ENCODE data around the gene CSTB. TPM values are rescaled to one million over a fixed set of nuclear protein-coding genes. Genes with fewer than 3 reads are reported as not detected.
A peak's percentile ranks its signal among the peaks of the same experiment; 100 is the strongest.

The CSTB gene
- total RNA-seq, 6 donors from 2014 or later = 19.9 to 122 (median 51.3) TPM

GRCh38 chr21:43816611-43817071, 40.5 kb upstream of the CSTB start:
- H3K4me1 ChIP-seq = peaks cover 11 to 30% (median 16%) of the 10 kb centered on the region in 4 donors
- WGBS, 2 donors = 73% methylated on average over 7 to 8 of the region's 14 CpGs
- peak in 1 of 2 donors; percentile 68 for DNase-seq
- no peaks in the 10 kb centered on the region for H3K36me3 ChIP-seq
- no peak overlapping the region for H3K4me3 ChIP-seq
- no peaks in the 10 kb centered on the region for H3K9me3 ChIP-seq
- no peak for ATAC-seq (ENCODE audit: low FRiP score in 2 of 2)
- no peak for TF ChIP-seq POLR2AphosphoS5 (IDR thresholded peaks at IDR 0.05)
- TF ChIP-seq EP300 (IDR thresholded peaks at IDR 0.05) = no peak
- TF ChIP-seq CTCF (IDR thresholded peaks at IDR 0.05) = no peak
- no peak for TF ChIP-seq POLR2A (IDR thresholded peaks at IDR 0.05)
- no peak overlapping the region for H3K27ac ChIP-seq
- H3K27me3 ChIP-seq = no peaks in the 10 kb centered on the region

GRCh38 chr21:43815991-43816390, 39.9 kb upstream of the CSTB start:
- no peak for ATAC-seq (ENCODE audit: low FRiP score in 2 of 2)

GRCh38 chr21:43815107-43815613, 39.1 kb upstream of the CSTB start:
- no peak overlapping the region for H3K27ac ChIP-seq
- H3K9me3 ChIP-seq = no peaks in the 10 kb centered on the region
- H3K27me3 ChIP-seq = no peaks in the 10 kb centered on the region
- H3K4me1 ChIP-seq = peaks cover 24 to 43% (median 28%) of the 10 kb centered on the region in 4 donors
- no peaks in the 10 kb centered on the region for H3K36me3 ChIP-seq
- no peak for ATAC-seq (ENCODE audit: low FRiP score in 2 of 2)
- DNase-seq = peak in 1 of 2 donors; percentile 57
- 49 to 64% methylated on average over 10 to 16 of the region's 27 CpGs for WGBS, 2 donors
- TF ChIP-seq EP300 (IDR thresholded peaks at IDR 0.05) (no peak), POLR2AphosphoS5 (IDR thresholded peaks at IDR 0.05) (no peak), CTCF (IDR thresholded peaks at IDR 0.05) (no peak), POLR2A (IDR thresholded peaks at IDR 0.05) (no peak)
- H3K4me3 ChIP-seq = no peak overlapping the region

More at GRCh38 chr21:43815991-43816390, 39.9 kb upstream of the CSTB start:
- Histone ChIP-seq H3K27me3 (no peaks in the 10 kb centered on the region), H3K4me3 (no peak overlapping the region), H3K9me3 (no peaks in the 10 kb centered on the region), H3K27ac (no peak overlapping the region), H3K36me3 (no peaks in the 10 kb centered on the region), H3K4me1 (peaks cover 17 to 37% (median 22%) of the 10 kb centered on the region in 4 donors)
- DNase-seq = peak in 1 of 2 donors; percentile 71
- no peak for TF ChIP-seq POLR2AphosphoS5 (IDR thresholded peaks at IDR 0.05)
- TF ChIP-seq CTCF (IDR thresholded peaks at IDR 0.05) = no peak
- no peak for TF ChIP-seq POLR2A (IDR thresholded peaks at IDR 0.05)
- TF ChIP-seq EP300 (IDR thresholded peaks at IDR 0.05) = no peak
- WGBS, 2 donors = 95% methylated on average over 8 to 11 of the region's 15 CpGs

- peaks cover 24 to 37% (median 28%) of the 10 kb centered on the region in 4 donors for H3K4me1 ChIP-seq
- H3K27ac ChIP-seq = no peak overlapping the region
- DNase-seq = peak in 1 of 2 donors; percentile 60
Measured at GRCh38 chr21:43814215-43815106, 38.4 kb upstream of the CSTB start.

More at GRCh38 chr21:43814215-43815106, 38.4 kb upstream of the CSTB start:
- Histone ChIP-seq H3K4me3 (no peak overlapping the region), H3K27me3 (no peaks in the 10 kb centered on the region), H3K36me3 (no peaks in the 10 kb centered on the region), H3K9me3 (no peaks in the 10 kb centered on the region)
- WGBS, 2 donors = 82 to 87% methylated on average over 20 to 28 of the region's 28 CpGs
- TF ChIP-seq EP300 (IDR thresholded peaks at IDR 0.05) (no peak), CTCF (IDR thresholded peaks at IDR 0.05) (no peak), POLR2A (IDR thresholded peaks at IDR 0.05) (no peak)
- ATAC-seq (ENCODE audit: low FRiP score in 2 of 2) = no peak
